ENCODE results near the gene NLRP7.
"Not testable (repeated sequence)": the region's sequence is repeated elsewhere in the genome, so short reads cannot be mapped to it uniquely, and the experiment has no call there.

- TF ChIP-seq POLR2A, CTCF (IDR thresholded peaks at IDR 0.05): not testable (repeated sequence)
Observed at GRCh38 chr19:54950580-54950979, 3.2 kb upstream of the NLRP7 start.

Measured in esophagus squamous epithelium (tissue), 4 donors.